Upper lobe of left lung (tissue), 4 donors: Measurements from ENCODE around the gene TMEM190.
"Not testable (repeated sequence)": the region's sequence is repeated elsewhere in the genome, so short reads cannot be mapped to it uniquely, and the experiment has no call there.

ENCODE experiments used
- EP300 ChIP-seq, 4 donors: sonication (generic); formaldehyde crosslinking; IDR thresholded peaks; one replicate each; pipeline ENCODE4 v1.5.1; 2017; ENCODE audit warnings: antibody characterized with exemption in 4 of 4, control low read depth in 2 of 4
- POLR2A ChIP-seq, 4 donors: fragments of 450-650 bp; IDR thresholded peaks; one replicate each; pipeline ENCODE4 v1.5.1; 2016 to 2017; ENCODE audit warnings: antibody characterized with exemption in 4 of 4, mild to moderate bottlenecking in 2 of 4
- POLR2AphosphoS5 ChIP-seq, 2 donors: sonication (generic); formaldehyde crosslinking; IDR thresholded peaks; one replicate each; pipeline ENCODE4 v1.5.1; 2017; ENCODE audit warnings: antibody characterized with exemption in 2 of 2
- TF ChIP-seq, protein P1 (sequence below), 6 experiments: fragments of 450-650 bp in 4 of 6; fragments of 200-600 bp in 2 of 6; sonication (generic) in 2 of 6; IDR thresholded peaks; one replicate each; pipeline ENCODE4 v1.5.1; 2016 to 2019; ENCODE audit warnings: antibody characterized with exemption in 6 of 6

DNA sequence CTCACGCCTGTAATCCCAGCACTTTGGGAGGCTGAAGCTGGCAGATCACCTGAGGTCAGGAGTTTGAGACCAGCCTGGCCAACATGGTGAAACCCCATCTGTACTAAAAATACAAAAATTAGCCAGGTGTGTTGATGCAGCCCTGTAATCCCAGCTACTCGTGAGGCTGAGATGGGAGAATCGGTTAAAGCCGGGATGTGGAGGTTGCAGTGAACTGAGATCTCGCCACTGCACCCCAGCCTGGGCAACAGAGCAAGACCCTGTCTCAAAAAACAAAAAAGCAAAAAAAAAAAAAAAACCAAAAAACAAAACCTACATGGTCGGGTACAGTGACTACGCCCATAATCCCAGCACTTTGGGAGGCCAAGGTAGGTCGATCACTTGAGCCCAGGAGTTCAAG lies 32.6 kb downstream of the TMEM190 start:
- not testable (repeated sequence) for TF ChIP-seq POLR2A, POLR2AphosphoS5, EP300 (IDR thresholded peaks at IDR 0.05)
- TF ChIP-seq, protein P1, sequence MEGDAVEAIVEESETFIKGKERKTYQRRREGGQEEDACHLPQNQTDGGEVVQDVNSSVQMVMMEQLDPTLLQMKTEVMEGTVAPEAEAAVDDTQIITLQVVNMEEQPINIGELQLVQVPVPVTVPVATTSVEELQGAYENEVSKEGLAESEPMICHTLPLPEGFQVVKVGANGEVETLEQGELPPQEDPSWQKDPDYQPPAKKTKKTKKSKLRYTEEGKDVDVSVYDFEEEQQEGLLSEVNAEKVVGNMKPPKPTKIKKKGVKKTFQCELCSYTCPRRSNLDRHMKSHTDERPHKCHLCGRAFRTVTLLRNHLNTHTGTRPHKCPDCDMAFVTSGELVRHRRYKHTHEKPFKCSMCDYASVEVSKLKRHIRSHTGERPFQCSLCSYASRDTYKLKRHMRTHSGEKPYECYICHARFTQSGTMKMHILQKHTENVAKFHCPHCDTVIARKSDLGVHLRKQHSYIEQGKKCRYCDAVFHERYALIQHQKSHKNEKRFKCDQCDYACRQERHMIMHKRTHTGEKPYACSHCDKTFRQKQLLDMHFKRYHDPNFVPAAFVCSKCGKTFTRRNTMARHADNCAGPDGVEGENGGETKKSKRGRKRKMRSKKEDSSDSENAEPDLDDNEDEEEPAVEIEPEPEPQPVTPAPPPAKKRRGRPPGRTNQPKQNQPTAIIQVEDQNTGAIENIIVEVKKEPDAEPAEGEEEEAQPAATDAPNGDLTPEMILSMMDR (IDR thresholded peaks at IDR 0.05): not testable (repeated sequence)
